Measurements from ENCODE around the gene FABP6.
"Not testable (repeated sequence)": the region's sequence is repeated elsewhere in the genome, so short reads cannot be mapped to it uniquely, and the experiment has no call there.

The FABP6 gene

GRCh38 chr5:160230686-160231527, 1.6 kb downstream of the FABP6 start:
- no peaks in the 10 kb centered on the region for H3K27me3 ChIP-seq (ENCODE audit: control insufficient read depth in 1 of 2, insufficient read depth in 2 of 2, low read length in 2 of 2)
- no peak overlapping the region for H3K27ac ChIP-seq (ENCODE audit: low read depth, low read length)
- H3K9ac ChIP-seq (ENCODE audit: low read length) = no peak overlapping the region
- H3K4me1 ChIP-seq (ENCODE audit: insufficient read depth, low read length) = no peaks in the 10 kb centered on the region
- H3K4me3 ChIP-seq (ENCODE audit: low read depth in 1 of 2, low read length in 2 of 2) = no peak overlapping the region
- H3K36me3 ChIP-seq (ENCODE audit: insufficient read depth, low read length) = no peaks in the 10 kb centered on the region
- H3K9me3 ChIP-seq (ENCODE audit: low read length) = no peaks in the 10 kb centered on the region

GRCh38 chr5:160231783-160232342, 2.6 kb downstream of the FABP6 start:
- H3K36me3 ChIP-seq (ENCODE audit: insufficient read depth, low read length) = no peaks in the 10 kb centered on the region
- H3K4me1 ChIP-seq (ENCODE audit: insufficient read depth, low read length) = no peaks in the 10 kb centered on the region
- H3K27ac ChIP-seq (ENCODE audit: low read depth, low read length) = no peak overlapping the region
- H3K27me3 ChIP-seq (ENCODE audit: control insufficient read depth in 1 of 2, insufficient read depth in 2 of 2, low read length in 2 of 2) = no peaks in the 10 kb centered on the region
- H3K4me3 ChIP-seq (ENCODE audit: low read depth in 1 of 2, low read length in 2 of 2) = no peak overlapping the region
- no peak overlapping the region for H3K9ac ChIP-seq (ENCODE audit: low read length)
- H3K9me3 ChIP-seq (ENCODE audit: low read length) = no peaks in the 10 kb centered on the region

GRCh38 chr5:160233215-160233614, 3.9 kb downstream of the FABP6 start:
- Histone ChIP-seq H3K27me3 (ENCODE audit: control insufficient read depth in 1 of 2, insufficient read depth in 2 of 2, low read length in 2 of 2) (no peaks in the 10 kb centered on the region), H3K9ac (ENCODE audit: low read length) (no peak overlapping the region), H3K4me1 (ENCODE audit: insufficient read depth, low read length) (no peaks in the 10 kb centered on the region), H3K27ac (ENCODE audit: low read depth, low read length) (no peak overlapping the region), H3K4me3 (ENCODE audit: low read depth in 1 of 2, low read length in 2 of 2) (no peak overlapping the region), H3K36me3 (ENCODE audit: insufficient read depth, low read length) (no peaks in the 10 kb centered on the region), H3K9me3 (ENCODE audit: low read length) (no peaks in the 10 kb centered on the region)

GRCh38 chr5:160235731-160236130, 6.4 kb downstream of the FABP6 start:
- H3K27me3 ChIP-seq (ENCODE audit: control insufficient read depth in 1 of 2, insufficient read depth in 2 of 2, low read length in 2 of 2) = no peaks in the 10 kb centered on the region
- no peaks in the 10 kb centered on the region for H3K9me3 ChIP-seq (ENCODE audit: low read length)
- H3K36me3 ChIP-seq (ENCODE audit: insufficient read depth, low read length) = no peaks in the 10 kb centered on the region
- H3K27ac ChIP-seq (ENCODE audit: low read depth, low read length) = no peak overlapping the region
- H3K4me3 ChIP-seq (ENCODE audit: low read depth in 1 of 2, low read length in 2 of 2) = no peak overlapping the region
- H3K9ac ChIP-seq (ENCODE audit: low read length) = no peak overlapping the region
- no peaks in the 10 kb centered on the region for H3K4me1 ChIP-seq (ENCODE audit: insufficient read depth, low read length)

- Histone ChIP-seq H3K27ac (ENCODE audit: low read depth, low read length) (no peak overlapping the region), H3K4me3 (ENCODE audit: low read depth in 1 of 2, low read length in 2 of 2) (no peak overlapping the region), H3K27me3 (ENCODE audit: control insufficient read depth in 1 of 2, insufficient read depth in 2 of 2, low read length in 2 of 2) (no peaks in the 10 kb centered on the region), H3K4me1 (ENCODE audit: insufficient read depth, low read length) (no peaks in the 10 kb centered on the region), H3K9ac (ENCODE audit: low read length) (no peak overlapping the region), H3K9me3 (ENCODE audit: low read length) (no peaks in the 10 kb centered on the region), H3K36me3 (ENCODE audit: insufficient read depth, low read length) (no peaks in the 10 kb centered on the region)
Measured at GRCh38 chr5:160237571-160238093, 8.3 kb downstream of the FABP6 start.

- Histone ChIP-seq H3K4me3 (ENCODE audit: low read depth in 1 of 2, low read length in 2 of 2) (no peak overlapping the region), H3K9me3 (ENCODE audit: low read length) (no peaks in the 10 kb centered on the region), H3K9ac (ENCODE audit: low read length) (no peak overlapping the region), H3K27ac (ENCODE audit: low read depth, low read length) (no peak overlapping the region), H3K27me3 (ENCODE audit: control insufficient read depth in 1 of 2, insufficient read depth in 2 of 2, low read length in 2 of 2) (no peaks in the 10 kb centered on the region), H3K36me3 (ENCODE audit: insufficient read depth, low read length) (no peaks in the 10 kb centered on the region), H3K4me1 (ENCODE audit: insufficient read depth, low read length) (no peaks in the 10 kb centered on the region)
Measured at GRCh38 chr5:160240350-160240749, 11.0 kb downstream of the FABP6 start.

- no peaks in the 10 kb centered on the region for H3K9me3 ChIP-seq (ENCODE audit: low read length)
- H3K9ac ChIP-seq (ENCODE audit: low read length) = no peak overlapping the region
Measured at GRCh38 chr5:160242145-160242544, 12.8 kb downstream of the FABP6 start.

GRCh38 chr5:160245506-160246086, 16.3 kb downstream of the FABP6 start:
- Histone ChIP-seq H3K4me1 (ENCODE audit: insufficient read depth, low read length) (no peaks in the 10 kb centered on the region), H3K4me3 (ENCODE audit: low read depth in 1 of 2, low read length in 2 of 2) (no peak overlapping the region), H3K9ac (ENCODE audit: low read length) (no peak overlapping the region), H3K27ac (ENCODE audit: low read depth, low read length) (no peak overlapping the region), H3K36me3 (ENCODE audit: insufficient read depth, low read length) (no peaks in the 10 kb centered on the region), H3K9me3 (ENCODE audit: low read length) (no peaks in the 10 kb centered on the region), H3K27me3 (ENCODE audit: control insufficient read depth in 1 of 2, insufficient read depth in 2 of 2, low read length in 2 of 2) (no peaks in the 10 kb centered on the region)

More at GRCh38 chr5:160242145-160242544, 12.8 kb downstream of the FABP6 start:
- H3K36me3 ChIP-seq (ENCODE audit: insufficient read depth, low read length) = no peaks in the 10 kb centered on the region
- H3K27me3 ChIP-seq (ENCODE audit: control insufficient read depth in 1 of 2, insufficient read depth in 2 of 2, low read length in 2 of 2) = no peaks in the 10 kb centered on the region
- no peak overlapping the region for H3K4me3 ChIP-seq (ENCODE audit: low read depth in 1 of 2, low read length in 2 of 2)
- no peaks in the 10 kb centered on the region for H3K4me1 ChIP-seq (ENCODE audit: insufficient read depth, low read length)
- no peak overlapping the region for H3K27ac ChIP-seq (ENCODE audit: low read depth, low read length)

GRCh38 chr5:160249570-160249969, 20.3 kb downstream of the FABP6 start:
- not testable (repeated sequence) for H3K27me3 ChIP-seq (ENCODE audit: control insufficient read depth in 1 of 2, insufficient read depth in 2 of 2, low read length in 2 of 2); H3K36me3 ChIP-seq (ENCODE audit: insufficient read depth, low read length); H3K4me1 ChIP-seq (ENCODE audit: insufficient read depth, low read length); H3K9ac ChIP-seq (ENCODE audit: low read length); H3K9me3 ChIP-seq (ENCODE audit: low read length); H3K27ac ChIP-seq (ENCODE audit: low read depth, low read length); H3K4me3 ChIP-seq (ENCODE audit: low read depth in 1 of 2, low read length in 2 of 2)

GRCh38 chr5:160250226-160250625, 20.9 kb downstream of the FABP6 start:
- H3K9ac ChIP-seq (ENCODE audit: low read length) = no peak overlapping the region
- H3K36me3 ChIP-seq (ENCODE audit: insufficient read depth, low read length) = no peaks in the 10 kb centered on the region
- H3K4me3 ChIP-seq (ENCODE audit: low read depth in 1 of 2, low read length in 2 of 2) = no peak overlapping the region
- H3K4me1 ChIP-seq (ENCODE audit: insufficient read depth, low read length) = no peaks in the 10 kb centered on the region
- H3K9me3 ChIP-seq (ENCODE audit: low read length) = no peaks in the 10 kb centered on the region
- no peaks in the 10 kb centered on the region for H3K27me3 ChIP-seq (ENCODE audit: control insufficient read depth in 1 of 2, insufficient read depth in 2 of 2, low read length in 2 of 2)
- no peak overlapping the region for H3K27ac ChIP-seq (ENCODE audit: low read depth, low read length)

- no peaks in the 10 kb centered on the region for H3K27me3 ChIP-seq (ENCODE audit: control insufficient read depth in 1 of 2, insufficient read depth in 2 of 2, low read length in 2 of 2)
- no peak overlapping the region for H3K27ac ChIP-seq (ENCODE audit: low read depth, low read length)
- no peaks in the 10 kb centered on the region for H3K4me1 ChIP-seq (ENCODE audit: insufficient read depth, low read length)
- no peaks in the 10 kb centered on the region for H3K9me3 ChIP-seq (ENCODE audit: low read length)
- no peak overlapping the region for H3K4me3 ChIP-seq (ENCODE audit: low read depth in 1 of 2, low read length in 2 of 2)
- H3K36me3 ChIP-seq (ENCODE audit: insufficient read depth, low read length) = no peaks in the 10 kb centered on the region
- H3K9ac ChIP-seq (ENCODE audit: low read length) = no peak overlapping the region
Measured at GRCh38 chr5:160250826-160251225, 21.5 kb downstream of the FABP6 start.
